RWPE1 (cell line): Measurements from ENCODE around the gene CTNNA2.

ENCODE experiments used
- CTCF ChIA-PET: fragments of 350-600 bp; sonication (Branson Sonifier 250); formaldehyde crosslinking; extraction: SDS; loops from one replicate; lab custom pipeline; 2021; lab: Yijun Ruan, JAX
- POLR2A ChIA-PET: fragments of 400-600 bp; formaldehyde crosslinking; extraction: SDS; loops from one replicate; lab custom pipeline; 2020; ENCODE audit warnings: antibody characterized with exemption; ENCODE audit not compliant: low non-redundant PET; lab: Yijun Ruan, JAX
- DNase-seq: peaks from one replicate; pipeline ENCODE4 v3.0.0; 2012; ENCODE audit warnings: low spot score
- H3K27ac ChIP-seq: fragments of 450-650 bp; 2 replicates; pipeline ENCODE4 v1.5.1; 2017
- CTCF ChIP-seq: fragments of 450-650 bp; conservative IDR thresholded peaks from 2 replicates; pipeline ENCODE4 v1.5.1; 2017; ENCODE audit warnings: low read depth, mild to moderate bottlenecking

The CTNNA2 gene

GRCh38 chr2:79936715-79937114 lies 423.9 kb downstream of the CTNNA2 start:
- CTCF ChIA-PET = interaction anchor here (0.6 to 0.7 kb wide), 2 partner anchors 13 to 332 kb away, joined by 3 to 4 read pairs; no protein-coding TSS in a partner anchor
- POLR2A ChIA-PET = no interaction called here
- TF ChIP-seq CTCF = no peak

GRCh38 chr2:79938648-79939047 lies 425.8 kb downstream of the CTNNA2 start:
- no peak for TF ChIP-seq CTCF

More at GRCh38 chr2:79936715-79937114, 423.9 kb downstream of the CTNNA2 start:
- DNase-seq = no peak
- no peak overlapping the region for H3K27ac ChIP-seq

GRCh38 chr2:79940364-79940763 lies 427.5 kb downstream of the CTNNA2 start:
- TF ChIP-seq CTCF = no peak
- DNase-seq = no peak
- ChIA-PET CTCF (no interaction called here), POLR2A (no interaction called here)
- H3K27ac ChIP-seq = no peak overlapping the region

More at GRCh38 chr2:79938648-79939047, 425.8 kb downstream of the CTNNA2 start:
- POLR2A ChIA-PET = no interaction called here
- CTCF ChIA-PET = interaction anchor here (0.7 kb wide), 1 partner anchor 10 kb away, joined by 4 read pairs; no protein-coding TSS in a partner anchor
- H3K27ac ChIP-seq = no peak overlapping the region
- no peak for DNase-seq

- no peak for DNase-seq
- TF ChIP-seq CTCF = no peak
- CTCF ChIA-PET = no interaction called here
- POLR2A ChIA-PET = no interaction called here
- H3K27ac ChIP-seq = no peak overlapping the region
Measured at GRCh38 chr2:79941179-79941578, 428.3 kb downstream of the CTNNA2 start.

GRCh38 chr2:79944205-79944604 lies 431.4 kb downstream of the CTNNA2 start:
- ChIA-PET CTCF (interaction anchor here (0.9 kb wide), 1 partner anchor 128 kb away, joined by 5 read pairs; no protein-coding TSS in a partner anchor), POLR2A (no interaction called here)
- DNase-seq = no peak
- no peak for TF ChIP-seq CTCF
- no peak overlapping the region for H3K27ac ChIP-seq

- TF ChIP-seq CTCF = no peak
- no peak overlapping the region for H3K27ac ChIP-seq
- DNase-seq = no peak
- POLR2A ChIA-PET = no interaction called here
- CTCF ChIA-PET = no interaction called here
Measured at GRCh38 chr2:79945653-79946445, 433.0 kb downstream of the CTNNA2 start.
